HG02852 (cell line): ENCODE measurements around the gene FBXO31.

Experiments
- ATAC-seq: cut with Tn5 transposase; IDR thresholded peaks from one replicate; pipeline ENCODE4 v1.9.1; 2021; ENCODE audit warnings: mild to moderate bottlenecking, moderate library complexity; ENCODE audit not compliant: unreplicated experiment

FBXO31 gene

GRCh38 chr16:87330646-87331045 lies 52.9 kb downstream of the FBXO31 start:
- ATAC-seq: no peak

- no peak for ATAC-seq
Observed at GRCh38 chr16:87330257-87330624, 53.3 kb downstream of the FBXO31 start.

GRCh38 chr16:87329436-87330256 lies 53.9 kb downstream of the FBXO31 start:
- no peak for ATAC-seq

DNA sequence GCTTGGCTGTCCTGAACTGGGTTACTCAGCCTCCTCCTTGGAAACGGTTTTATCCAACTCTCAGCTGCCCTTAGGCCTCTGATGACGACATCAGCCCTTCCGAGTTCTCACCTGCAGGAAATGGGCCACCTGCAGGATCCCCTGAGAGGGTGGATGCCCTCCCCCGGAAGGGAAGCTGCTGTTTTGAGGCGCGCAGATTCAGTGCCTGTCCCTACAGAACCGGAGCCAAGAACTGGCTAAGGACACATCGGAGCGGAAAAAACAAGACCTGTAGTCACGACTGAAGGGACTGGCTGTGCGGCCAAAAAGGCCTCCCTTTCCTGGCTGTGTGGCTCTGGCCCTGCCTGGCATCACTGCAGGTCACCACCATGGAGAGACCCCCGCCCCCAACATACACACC lies 54.7 kb downstream of the FBXO31 start:
- no peak for ATAC-seq

- ATAC-seq: no peak
Observed at GRCh38 chr16:87327798-87328495, 55.6 kb downstream of the FBXO31 start.

DNA sequence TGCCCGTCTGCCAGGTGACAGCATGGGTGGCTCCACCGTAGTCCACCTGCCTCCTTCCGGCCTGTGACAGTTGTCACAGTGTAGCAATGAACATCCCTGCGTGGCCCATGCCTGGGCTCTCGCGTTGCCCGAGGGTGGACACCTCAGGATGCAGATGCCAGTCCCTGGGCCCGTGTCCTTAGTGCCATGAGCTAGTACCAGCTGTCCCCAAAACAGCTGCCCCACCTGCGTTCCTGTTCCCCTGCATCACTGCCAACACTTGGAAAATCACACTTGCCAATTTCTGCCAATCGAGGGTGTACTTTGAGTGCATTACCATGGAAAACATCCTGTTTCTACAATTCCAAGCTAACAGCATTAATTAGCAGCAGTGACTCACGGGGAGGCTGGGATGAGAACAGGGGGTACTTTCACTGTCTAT lies 57.4 kb downstream of the FBXO31 start:
- no peak for ATAC-seq

DNA sequence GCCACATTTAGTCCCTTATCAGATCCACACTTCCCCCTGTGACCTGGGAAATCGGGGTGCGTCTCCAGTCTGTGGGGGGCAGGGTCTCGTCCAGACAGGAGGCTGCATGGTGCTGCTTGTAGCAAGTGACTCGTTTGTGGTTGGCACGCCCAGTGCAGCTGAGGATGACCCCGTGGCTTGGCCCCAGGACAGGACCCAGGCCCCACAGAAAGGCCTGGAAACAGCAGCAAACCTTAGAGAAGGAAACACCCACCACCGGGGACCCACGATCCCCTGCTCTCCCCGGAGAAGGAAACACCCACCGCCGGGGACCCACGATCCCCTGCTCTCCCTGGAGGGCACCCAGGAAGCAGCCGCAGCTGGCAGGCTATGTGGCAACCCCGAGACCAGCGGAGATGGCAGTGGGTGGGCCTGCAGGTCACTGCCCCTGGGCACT lies 58.1 kb downstream of the FBXO31 start:
- no peak for ATAC-seq

GRCh38 chr16:87324411-87325275 lies 58.9 kb downstream of the FBXO31 start:
- no peak for ATAC-seq

- ATAC-seq: no peak
Observed at GRCh38 chr16:87323727-87324410, 59.7 kb downstream of the FBXO31 start.

DNA sequence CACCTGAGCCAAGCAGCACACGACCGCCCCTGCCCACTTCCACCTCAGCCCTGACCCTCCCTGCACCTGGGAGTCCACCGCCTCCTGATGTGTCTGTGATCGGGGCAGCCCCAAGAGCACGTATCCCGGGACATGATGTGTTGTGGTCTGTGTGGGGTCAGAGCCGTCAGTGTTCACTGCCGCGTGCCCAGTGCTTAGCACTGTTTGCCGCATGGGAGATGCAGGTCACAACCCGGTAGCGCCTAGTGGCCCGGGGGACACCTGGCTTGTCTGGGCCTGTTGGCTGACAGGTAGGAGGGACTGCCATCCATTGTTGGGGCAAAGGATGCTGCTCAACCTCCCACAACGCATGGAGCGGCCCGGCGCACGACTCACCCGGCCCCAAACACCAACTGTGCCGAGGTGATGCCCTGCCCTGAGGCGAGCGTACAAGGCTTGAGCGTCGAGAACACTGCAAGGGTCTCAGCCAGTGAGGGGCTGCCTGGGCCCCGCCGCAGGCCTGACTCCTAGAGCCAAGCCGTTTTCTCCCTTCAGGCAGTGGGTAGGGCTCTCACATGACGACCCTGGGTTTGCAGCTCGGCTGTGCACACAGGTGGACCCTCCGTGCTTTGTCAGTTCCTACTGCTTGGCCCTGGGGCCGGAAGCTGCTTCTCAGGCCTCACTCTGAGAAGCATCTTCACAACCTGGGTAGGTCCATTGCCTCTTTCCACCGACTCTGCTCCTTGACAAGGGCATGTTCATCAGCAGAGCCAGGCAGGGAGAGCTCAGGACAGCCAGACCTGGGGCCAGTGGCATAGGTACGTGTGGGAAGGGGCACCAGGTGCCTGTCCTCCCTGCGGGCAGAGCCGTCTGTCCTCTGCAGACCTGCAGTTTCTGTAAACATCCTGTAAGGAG lies 60.5 kb downstream of the FBXO31 start:
- ATAC-seq: no peak

GRCh38 chr16:87322360-87322759 lies 61.2 kb downstream of the FBXO31 start:
- no peak for ATAC-seq

DNA sequence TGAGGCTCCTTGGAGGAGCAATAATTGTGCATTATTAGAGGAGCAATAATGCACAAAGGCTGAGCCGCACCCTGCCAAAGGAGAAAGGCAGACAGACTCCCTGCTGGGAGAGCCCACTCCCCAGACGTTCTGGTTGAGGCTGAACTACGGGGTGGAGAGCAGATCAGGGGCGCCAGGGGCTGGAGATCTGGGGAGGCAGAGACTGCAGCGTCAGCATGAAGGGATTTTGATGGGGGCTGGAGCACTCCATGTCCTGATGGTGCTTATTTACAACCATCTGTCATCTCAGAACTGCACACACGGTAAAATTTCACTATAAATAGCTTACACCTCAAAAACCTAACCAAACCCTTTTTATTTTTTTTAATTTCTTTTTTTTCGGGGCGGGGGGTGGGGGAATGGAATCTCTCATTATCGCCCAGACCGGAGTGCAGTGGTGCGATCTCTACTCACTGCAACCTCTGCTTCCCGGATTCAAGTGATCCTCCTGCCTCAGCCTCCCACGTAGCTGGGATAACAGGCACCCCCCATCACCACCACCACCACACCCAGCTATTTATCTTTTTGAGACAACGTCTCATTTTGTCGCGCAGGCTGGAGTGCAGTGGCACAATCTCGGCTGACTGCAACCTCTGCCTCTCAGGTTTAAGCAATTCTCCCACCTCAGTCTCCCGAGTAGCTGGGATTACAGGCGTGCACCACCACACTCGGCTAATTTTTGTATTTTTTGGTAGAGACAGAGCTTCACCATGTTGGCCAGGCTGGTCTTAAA lies 62.1 kb downstream of the FBXO31 start:
- ATAC-seq: no peak

DNA sequence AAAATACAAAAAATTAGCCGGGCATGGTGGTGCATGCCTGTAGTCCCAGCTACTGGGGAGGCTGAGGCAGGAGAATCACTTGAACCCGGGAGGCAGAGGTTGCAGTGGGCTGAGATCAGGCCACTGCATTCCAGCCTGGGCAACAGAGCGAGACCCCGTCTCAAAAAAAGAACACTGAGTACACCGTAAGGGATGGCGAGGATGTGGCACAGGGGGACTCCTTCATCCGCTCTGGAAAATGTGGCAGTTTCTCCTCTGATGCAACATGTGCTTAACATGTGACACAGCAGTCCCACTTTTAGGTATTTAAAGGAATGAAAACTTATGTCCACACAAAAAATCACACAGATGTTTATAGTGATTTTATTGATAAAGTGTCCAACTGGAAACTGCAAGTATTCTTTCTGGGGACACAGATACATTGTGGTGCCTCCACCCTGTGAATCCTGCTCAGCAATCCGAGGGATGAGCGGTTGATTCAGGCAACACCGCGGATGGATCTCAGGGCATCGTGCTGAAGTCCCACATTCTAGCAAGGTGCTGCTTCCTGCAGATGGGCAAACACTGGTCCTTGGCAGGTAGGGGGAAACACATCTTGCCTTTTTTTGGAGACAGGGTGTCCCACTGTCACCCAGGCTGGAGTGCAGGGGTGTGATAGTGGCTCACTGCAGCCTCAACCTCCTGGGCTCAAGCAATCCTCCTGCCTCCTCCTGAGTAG lies 62.9 kb downstream of the FBXO31 start:
- ATAC-seq: no peak

DNA sequence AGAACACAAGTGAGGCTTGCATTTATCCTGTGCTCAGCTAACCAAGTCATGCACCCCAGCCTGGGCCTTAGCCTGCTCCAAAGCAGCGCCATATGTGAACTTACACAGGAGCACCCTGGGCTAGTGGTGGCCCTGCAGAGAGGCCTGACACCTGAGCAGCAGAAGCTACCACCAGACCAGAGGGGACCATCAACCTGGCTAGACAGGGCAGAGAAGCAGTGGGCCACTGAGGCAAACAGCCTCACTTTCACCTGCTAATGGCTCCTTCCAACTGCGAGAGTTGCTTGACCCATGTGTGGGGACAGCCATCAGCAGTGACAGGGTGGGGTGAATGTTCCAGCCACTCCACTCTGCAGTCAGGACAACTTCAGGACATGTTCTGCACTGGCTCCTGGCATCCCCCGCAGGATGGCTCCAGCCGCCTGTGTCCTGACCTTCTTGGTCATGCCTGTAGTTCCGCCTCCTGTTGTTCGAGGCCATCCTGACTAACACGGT lies 63.5 kb downstream of the FBXO31 start:
- ATAC-seq: no peak

DNA sequence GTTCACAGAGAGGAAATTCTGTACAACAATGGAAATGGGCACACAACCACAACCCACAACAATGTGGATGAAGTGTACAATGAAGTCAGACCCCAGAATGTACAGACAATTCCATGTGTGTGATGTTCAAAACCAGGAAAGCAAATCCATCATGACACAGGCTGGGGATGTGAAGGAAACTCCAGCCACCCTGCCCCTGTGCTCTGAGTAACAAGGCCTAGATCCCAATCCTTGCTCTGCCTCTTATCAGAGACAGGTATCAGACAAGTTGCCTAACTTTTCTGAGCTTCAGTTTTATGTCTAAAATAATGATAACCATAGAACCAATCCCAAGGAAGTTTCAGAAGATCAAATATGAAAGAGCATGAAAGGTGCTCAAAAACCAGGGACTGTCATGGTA lies 64.6 kb downstream of the FBXO31 start:
- ATAC-seq: no peak

GRCh38 chr16:87317750-87318644 lies 65.6 kb downstream of the FBXO31 start:
- ATAC-seq: peak; percentile 18
